ENCODE results near the gene EVPL. TPM values are rescaled to one million over a fixed set of nuclear protein-coding genes. Genes with fewer than 3 reads are reported as not detected.
"Not testable (repeated sequence)": the region's sequence is repeated elsewhere in the genome, so short reads cannot be mapped to it uniquely, and the experiment has no call there.

Gene EVPL
- polyA plus RNA-seq, 1 experiment: not detected

GRCh38 chr17:76048025-76048605, 21.0 kb upstream of the EVPL start:
- CTCF ChIA-PET: interaction anchor here (3.6 kb wide), 1 partner anchor 34 kb away, joined by 11 read pairs; no protein-coding TSS in a partner anchor
- POLR2A ChIA-PET: no interaction called here
- Histone ChIP-seq H3K4me3 (ENCODE audit: low read depth, low read length) (no peak overlapping the region), H3K9me3 (ENCODE audit: control insufficient read depth, insufficient read depth, low read length) (no peaks in the 10 kb centered on the region), H3K27me3 (ENCODE audit: control insufficient read depth, insufficient read depth, low read length) (no peaks in the 10 kb centered on the region), H3K27ac (ENCODE audit: low read depth, low read length) (no peak overlapping the region)
- TF ChIP-seq, protein P1, sequence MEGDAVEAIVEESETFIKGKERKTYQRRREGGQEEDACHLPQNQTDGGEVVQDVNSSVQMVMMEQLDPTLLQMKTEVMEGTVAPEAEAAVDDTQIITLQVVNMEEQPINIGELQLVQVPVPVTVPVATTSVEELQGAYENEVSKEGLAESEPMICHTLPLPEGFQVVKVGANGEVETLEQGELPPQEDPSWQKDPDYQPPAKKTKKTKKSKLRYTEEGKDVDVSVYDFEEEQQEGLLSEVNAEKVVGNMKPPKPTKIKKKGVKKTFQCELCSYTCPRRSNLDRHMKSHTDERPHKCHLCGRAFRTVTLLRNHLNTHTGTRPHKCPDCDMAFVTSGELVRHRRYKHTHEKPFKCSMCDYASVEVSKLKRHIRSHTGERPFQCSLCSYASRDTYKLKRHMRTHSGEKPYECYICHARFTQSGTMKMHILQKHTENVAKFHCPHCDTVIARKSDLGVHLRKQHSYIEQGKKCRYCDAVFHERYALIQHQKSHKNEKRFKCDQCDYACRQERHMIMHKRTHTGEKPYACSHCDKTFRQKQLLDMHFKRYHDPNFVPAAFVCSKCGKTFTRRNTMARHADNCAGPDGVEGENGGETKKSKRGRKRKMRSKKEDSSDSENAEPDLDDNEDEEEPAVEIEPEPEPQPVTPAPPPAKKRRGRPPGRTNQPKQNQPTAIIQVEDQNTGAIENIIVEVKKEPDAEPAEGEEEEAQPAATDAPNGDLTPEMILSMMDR (IDR thresholded peaks at IDR 0.05; ENCODE audit: low read depth, low read length): no peak
- DNase-seq (ENCODE audit: low read depth, low spot score): no peak

DNA sequence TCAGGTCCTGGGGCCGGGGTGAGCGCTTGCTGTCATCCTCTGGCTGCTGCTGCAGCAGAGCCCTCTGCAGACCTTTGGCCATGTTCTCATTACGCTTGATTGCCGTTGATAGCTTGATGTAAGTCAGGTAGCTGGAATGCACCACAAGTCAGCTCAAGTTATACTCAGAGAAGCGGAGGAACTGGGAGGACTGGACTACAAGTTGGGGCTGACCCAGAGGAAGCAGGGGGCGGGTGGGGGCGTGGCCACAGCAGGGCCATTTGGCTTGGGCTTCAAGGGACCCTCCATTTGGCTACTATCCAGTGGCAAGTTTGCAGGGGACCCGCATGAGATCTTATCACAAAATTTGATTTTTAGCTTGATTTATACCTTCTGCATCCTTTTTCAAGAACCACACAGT, 19.0 kb upstream of the EVPL start:
- TF ChIP-seq, protein P1 (IDR thresholded peaks at IDR 0.05; ENCODE audit: low read depth, low read length): no peak
- CTCF ChIA-PET: interaction anchor here (0.6 to 3.6 kb wide), 2 partner anchors 32 to 253 kb away, joined by 4 to 11 read pairs; no protein-coding TSS in a partner anchor
- H3K27me3 ChIP-seq (ENCODE audit: control insufficient read depth, insufficient read depth, low read length): no peaks in the 10 kb centered on the region
- no peak for DNase-seq (ENCODE audit: low read depth, low spot score)
- no peaks in the 10 kb centered on the region for H3K9me3 ChIP-seq (ENCODE audit: control insufficient read depth, insufficient read depth, low read length)
- no peak overlapping the region for H3K4me3 ChIP-seq (ENCODE audit: low read depth, low read length)
- POLR2A ChIA-PET: interaction anchor here (0.6 kb wide), 1 partner anchor 219 kb away, joined by 3 read pairs; no protein-coding TSS in a partner anchor
- no peak overlapping the region for H3K27ac ChIP-seq (ENCODE audit: low read depth, low read length)

DNA sequence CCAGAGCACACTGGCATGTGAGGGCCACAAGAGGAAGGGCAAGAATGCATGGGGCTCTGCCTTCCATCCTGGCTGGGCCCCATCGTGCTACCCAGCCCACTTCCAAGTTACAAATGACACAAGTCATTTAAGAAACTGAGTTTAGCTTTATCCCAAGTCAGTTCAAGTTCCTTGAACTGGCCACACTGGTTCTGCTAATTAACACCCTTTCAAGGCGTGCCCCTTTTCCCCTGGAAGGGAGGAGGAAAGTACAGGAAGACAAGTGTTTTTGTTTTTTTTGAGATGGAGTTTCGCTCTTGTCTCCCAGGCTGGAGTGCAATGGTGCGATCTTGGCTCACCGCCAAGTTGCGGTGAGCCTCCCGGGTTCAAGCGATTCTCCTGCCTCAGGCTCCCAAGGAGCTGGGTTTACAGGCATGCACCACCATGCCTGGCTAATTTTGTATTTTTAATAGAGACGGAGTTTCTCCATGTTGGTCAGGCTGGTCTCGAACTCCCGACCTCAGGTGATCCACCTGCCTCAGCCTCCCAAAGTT, 17.4 kb upstream of the EVPL start:
- H3K9me3 ChIP-seq (ENCODE audit: control insufficient read depth, insufficient read depth, low read length); CTCF ChIA-PET; H3K27me3 ChIP-seq (ENCODE audit: control insufficient read depth, insufficient read depth, low read length); H3K4me3 ChIP-seq (ENCODE audit: low read depth, low read length); DNase-seq (ENCODE audit: low read depth, low spot score); H3K27ac ChIP-seq (ENCODE audit: low read depth, low read length): not testable (repeated sequence)
- POLR2A ChIA-PET: interaction anchor here (0.7 kb wide), 1 partner anchor 31 kb away, joined by 3 read pairs; no protein-coding TSS in a partner anchor

DNA sequence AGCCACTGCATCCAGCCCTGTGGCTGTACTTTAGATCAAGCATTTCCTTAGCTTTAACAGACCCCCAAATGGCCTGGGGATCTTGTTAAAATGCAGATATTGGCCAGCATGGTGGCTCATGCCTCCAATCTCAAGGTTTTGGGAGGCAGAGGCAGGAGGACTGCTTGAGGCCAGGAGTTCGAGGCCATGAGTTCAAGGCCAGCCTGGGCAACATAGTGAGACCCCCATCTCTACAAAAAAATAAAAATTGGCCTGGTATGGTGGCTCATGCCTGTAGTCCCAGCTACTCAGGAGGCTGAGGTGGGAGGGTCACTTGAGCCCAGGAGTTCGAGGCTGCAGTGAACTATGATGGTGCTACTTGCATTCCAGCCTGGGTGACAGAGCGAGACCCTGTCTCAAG, 15.8 kb upstream of the EVPL start:
- POLR2A ChIA-PET: not testable (repeated sequence)

GRCh38 chr17:76040376-76040775, 13.3 kb upstream of the EVPL start:
- TF ChIP-seq, protein P1 (IDR thresholded peaks at IDR 0.05; ENCODE audit: low read depth, low read length): no peak
- ChIA-PET POLR2A (no interaction called here), CTCF (no interaction called here)
- Histone ChIP-seq H3K27me3 (ENCODE audit: control insufficient read depth, insufficient read depth, low read length) (no peaks in the 10 kb centered on the region), H3K9me3 (ENCODE audit: control insufficient read depth, insufficient read depth, low read length) (no peaks in the 10 kb centered on the region), H3K4me3 (ENCODE audit: low read depth, low read length) (no peak overlapping the region), H3K27ac (ENCODE audit: low read depth, low read length) (no peak overlapping the region)
- DNase-seq (ENCODE audit: low read depth, low spot score): no peak

More for the DNA sequence above, 15.8 kb upstream of the EVPL start:
- H3K27me3 ChIP-seq (ENCODE audit: control insufficient read depth, insufficient read depth, low read length); H3K4me3 ChIP-seq (ENCODE audit: low read depth, low read length); DNase-seq (ENCODE audit: low read depth, low spot score); H3K27ac ChIP-seq (ENCODE audit: low read depth, low read length); H3K9me3 ChIP-seq (ENCODE audit: control insufficient read depth, insufficient read depth, low read length): not testable (repeated sequence)
- CTCF ChIA-PET: interaction anchor here (1.4 kb wide), 1 partner anchor 29 kb away, joined by 7 read pairs; no protein-coding TSS in a partner anchor

DNA sequence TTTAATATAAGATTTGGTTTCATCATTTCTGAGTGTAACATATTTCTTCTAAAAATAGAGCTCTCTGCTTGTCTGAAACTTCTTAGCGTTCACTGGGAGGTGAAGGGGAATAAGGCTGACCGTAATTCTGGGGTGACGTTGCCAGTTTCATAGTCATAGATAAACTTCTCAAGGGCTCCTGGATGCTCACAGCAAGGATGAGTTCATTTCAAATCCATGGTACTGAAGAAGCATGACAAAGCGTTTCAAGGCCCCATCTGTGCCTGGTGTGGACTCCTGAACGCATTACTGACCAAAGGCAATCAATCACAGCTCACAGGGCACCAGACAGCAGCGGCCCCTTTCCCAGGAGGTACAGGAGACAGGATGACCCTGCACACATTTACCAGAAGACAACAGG, 12.0 kb upstream of the EVPL start:
- DNase-seq (ENCODE audit: low read depth, low spot score): no peak
- TF ChIP-seq, protein P1 (IDR thresholded peaks at IDR 0.05; ENCODE audit: low read depth, low read length): no peak
- Histone ChIP-seq H3K27me3 (ENCODE audit: control insufficient read depth, insufficient read depth, low read length) (no peaks in the 10 kb centered on the region), H3K9me3 (ENCODE audit: control insufficient read depth, insufficient read depth, low read length) (no peaks in the 10 kb centered on the region), H3K27ac (ENCODE audit: low read depth, low read length) (no peak overlapping the region), H3K4me3 (ENCODE audit: low read depth, low read length) (no peak overlapping the region)
- POLR2A ChIA-PET: no interaction called here
- CTCF ChIA-PET: interaction anchor here (1.0 to 2.6 kb wide), 2 partner anchors 25 to 39 kb away, joined by 3 to 9 read pairs; partner anchors contain the start of gene CDK3
